GM19328 (cell line): ENCODE measurements around the gene CCL24.
"Not testable (repeated sequence)": the region's sequence is repeated elsewhere in the genome, so short reads cannot be mapped to it uniquely, and the experiment has no call there.

Experiments
- ATAC-seq: cut with Tn5 transposase; IDR thresholded peaks from one replicate; pipeline ENCODE4 v1.9.1; 2021; ENCODE audit warnings: mild to moderate bottlenecking, moderate library complexity; ENCODE audit not compliant: unreplicated experiment

The CCL24 gene

DNA sequence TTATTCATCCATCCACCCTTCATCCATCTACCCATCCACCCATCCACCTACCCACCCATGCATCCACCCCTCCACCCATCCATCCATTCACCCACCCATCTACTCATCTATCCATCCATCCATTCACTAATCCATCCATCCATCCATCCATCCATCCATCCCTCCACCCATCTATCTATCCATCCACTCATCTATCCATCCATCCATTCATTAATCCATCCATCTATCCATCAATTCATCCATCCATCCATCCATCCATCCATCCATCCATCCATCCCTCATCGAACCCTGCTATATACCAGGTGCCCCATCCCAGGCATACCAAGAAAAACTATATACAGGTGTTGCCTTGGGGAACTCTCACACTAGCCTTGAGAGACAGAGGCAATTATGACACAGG is 7.1 kb upstream of the CCL24 start:
- no peak for ATAC-seq

DNA sequence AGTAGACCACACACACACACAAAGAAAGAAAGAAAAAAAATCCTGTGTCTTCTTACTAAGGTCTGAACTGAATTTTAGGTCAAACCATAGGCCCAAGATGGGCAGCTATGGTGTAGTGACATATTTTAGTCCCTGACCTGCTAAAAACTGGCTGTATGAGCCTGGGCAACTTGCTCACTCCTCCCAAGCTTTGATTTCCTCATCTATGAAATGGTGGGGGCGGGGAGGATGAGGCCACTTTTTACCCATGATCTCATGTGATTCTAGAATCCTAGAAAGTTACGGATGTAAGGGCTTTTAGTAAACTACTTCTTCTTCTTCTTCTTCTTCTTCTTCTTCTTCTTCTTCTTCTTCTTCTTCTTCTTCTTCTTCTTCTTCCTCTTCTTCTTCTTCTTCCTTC is 6.1 kb upstream of the CCL24 start:
- no peak for ATAC-seq

DNA sequence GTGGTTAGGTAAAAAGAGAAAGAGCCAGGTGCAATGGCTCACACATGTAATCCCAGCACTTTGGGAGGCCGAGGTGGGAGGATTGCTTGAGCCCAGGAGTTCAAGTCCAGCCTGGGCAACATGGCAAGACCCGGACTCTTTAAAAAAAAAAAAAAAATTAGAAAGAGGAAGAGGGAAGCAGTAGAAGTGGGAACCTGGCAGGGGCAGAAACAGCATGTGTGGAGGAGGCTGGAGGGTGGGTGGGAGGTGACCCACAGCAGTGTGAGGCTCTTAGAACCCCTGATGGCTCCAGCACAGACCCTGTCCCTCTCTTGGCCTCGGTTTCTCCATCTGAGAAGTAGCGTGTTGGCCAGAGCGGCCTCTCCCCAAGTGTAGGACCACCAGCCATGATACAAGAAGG is 4.9 kb upstream of the CCL24 start:
- no peak for ATAC-seq

DNA sequence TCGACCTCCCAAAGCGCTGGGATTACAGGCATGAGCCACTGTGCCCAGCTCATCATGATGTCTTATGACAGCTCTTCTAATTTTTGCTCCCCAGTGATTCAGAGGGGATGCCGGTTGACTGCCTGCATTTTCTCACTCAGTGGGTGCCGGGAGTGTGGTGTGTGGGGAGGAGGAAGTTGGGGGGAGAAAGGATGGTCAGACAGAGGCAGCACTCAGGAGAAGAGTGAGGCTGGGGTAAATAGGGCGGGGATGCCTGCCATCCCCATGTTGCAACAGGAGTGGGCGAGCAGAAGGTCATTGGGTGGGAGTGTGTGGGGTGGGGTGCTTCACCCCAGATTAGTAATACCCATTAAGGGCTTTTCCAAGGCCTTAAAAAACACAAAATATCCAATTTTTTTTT is 3.5 kb upstream of the CCL24 start:
- ATAC-seq: no peak

DNA sequence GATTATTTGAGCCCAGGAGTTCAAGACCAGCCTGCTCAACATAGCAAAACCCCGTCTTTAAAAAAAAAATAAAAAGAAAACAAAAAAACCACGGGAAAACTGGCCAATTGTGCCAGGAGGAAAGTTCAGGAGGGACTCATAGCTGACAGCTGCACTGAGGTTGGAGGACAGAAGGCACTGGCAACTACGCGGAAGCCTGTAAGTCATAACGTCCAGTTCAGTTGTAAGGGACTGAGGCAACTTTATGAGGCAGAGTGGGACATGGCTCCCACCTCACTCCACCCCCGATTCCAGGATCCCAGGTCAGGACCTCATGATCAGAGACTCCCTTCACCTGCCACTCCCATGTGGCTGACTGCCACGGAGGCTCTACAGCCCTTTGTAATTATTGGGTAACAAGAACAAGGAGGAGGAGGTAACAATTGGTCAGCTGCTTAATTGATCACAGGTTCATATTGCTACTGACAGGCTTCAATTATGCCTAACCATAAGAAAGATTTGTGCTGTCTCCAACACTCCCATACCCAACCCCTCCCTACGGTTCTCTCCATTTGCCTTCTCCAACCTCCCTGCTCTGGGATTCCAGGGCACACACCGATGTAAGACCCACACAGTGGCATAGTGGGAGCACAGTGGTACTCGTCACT is 1.9 kb upstream of the CCL24 start:
- no peak for ATAC-seq

DNA sequence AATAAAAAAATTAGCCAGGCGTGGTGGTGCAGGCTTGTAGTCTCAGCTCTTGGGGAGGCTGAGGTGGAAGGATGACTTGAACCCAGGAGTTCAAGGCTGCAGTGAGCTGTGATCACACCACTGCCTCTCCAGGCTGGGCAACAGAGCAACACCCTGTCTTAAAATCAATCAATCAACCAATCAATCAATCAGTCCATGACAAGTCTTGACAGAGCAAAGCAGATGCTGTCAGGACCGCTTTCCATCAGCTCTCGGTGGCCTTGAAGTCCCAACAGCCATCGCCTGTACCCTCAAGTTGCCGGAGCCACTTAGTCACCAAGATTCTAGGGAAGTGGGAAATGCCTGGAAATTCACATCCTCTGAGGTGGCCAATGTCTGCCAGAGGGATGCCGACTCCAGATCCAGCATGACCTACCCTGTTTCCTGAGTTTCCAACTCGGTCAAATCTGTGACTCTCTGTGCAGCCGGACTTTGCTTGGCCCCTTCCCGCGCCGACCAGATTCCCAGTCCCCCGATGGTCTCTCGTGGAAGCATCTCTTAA is 871 bp upstream of the CCL24 start:
- ATAC-seq: no peak

DNA sequence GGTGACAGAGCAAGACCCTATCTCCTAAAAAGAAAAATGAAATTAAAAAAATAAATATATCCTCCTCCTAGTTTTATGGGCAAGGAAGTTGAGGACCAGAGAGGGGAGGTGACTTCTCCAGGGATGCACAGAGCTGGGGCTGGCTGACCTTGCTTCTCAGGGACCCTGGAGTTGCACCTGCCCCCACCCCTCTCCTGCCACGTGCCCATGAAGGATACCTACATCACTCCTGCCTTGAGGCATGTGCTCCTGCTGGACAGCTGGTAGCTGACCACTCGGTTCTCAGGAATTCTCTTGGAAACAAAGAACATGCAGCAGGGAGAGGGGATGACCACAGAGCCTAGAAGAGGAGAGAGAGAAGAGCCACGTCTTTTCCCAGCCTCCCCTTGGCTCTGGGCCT is 522 bp downstream of the CCL24 start:
- no peak for ATAC-seq

DNA sequence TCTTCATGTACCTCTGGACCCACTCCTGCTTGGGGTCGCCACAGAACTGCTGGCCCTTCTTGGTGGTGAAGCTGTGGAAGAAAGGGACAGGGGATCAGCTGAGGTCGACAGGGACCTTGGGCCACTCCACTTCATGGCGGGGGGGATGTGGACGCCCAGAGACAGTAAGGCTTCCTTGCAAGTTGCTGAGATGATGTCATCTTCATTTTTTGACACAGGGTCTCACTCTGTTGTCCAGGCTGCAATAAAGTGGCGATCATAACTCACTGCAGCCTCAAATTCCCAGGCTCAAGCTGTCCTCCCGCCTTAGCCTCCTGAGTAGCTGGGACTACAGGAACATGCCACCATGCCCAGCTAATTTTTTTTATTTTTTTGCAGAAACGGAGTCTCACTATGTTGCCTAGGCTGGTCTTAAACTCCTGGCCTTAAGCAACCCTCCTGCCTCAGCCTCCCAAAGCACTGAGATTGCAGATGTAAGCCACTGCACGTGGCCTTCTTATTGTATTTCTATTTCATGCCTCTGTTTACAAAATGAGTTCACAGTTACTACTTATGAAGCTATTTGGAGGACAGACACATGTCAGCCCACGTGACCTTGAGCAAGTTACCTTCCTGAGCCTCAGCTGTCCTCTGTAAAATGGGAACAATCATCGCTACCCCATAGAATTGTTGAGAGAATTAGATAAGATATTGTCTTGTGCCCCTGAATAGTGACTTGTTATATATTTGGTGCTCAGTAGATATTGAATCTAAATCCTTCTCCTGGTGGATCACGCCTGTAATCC is 1.5 kb downstream of the CCL24 start:
- no peak for ATAC-seq

DNA sequence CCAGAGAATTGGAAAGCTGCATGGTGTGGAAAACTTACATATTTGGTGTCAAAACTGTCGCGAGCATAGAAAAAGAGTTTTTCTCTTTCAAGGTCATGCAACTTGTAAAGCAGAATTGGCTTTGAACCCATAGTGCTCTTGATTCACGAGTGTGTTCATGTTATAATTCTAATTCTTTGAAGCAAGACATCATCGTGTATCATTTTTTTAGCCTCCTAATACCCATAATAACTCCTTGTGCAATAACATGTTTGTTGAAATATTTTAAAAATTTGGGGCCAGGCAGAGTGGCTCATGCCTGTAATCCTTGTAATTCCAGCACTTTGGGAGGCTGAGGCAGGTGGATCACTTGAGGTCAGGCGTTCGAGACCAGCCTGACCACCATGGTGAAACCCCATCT is 4.2 kb downstream of the CCL24 start:
- no peak for ATAC-seq

DNA sequence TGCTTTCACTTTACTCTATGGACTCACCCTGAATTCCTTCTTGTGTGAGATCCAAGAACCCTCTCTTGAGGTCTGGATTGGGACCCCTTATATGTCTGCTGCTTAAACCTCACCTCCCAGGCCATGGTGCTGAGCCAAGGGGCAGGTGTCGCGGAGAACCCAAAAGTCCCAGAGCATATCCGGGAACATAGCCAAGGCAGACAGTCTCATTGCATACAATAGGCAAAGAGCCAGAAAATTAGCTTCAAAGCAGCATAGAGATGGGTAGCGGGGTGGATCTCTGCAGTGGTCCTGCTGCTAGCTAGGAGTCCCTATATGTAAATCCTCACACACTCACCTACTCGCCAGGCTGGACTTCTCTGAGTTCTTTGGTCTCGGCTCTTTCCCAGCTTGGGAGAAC is 5.5 kb downstream of the CCL24 start:
- no peak for ATAC-seq

DNA sequence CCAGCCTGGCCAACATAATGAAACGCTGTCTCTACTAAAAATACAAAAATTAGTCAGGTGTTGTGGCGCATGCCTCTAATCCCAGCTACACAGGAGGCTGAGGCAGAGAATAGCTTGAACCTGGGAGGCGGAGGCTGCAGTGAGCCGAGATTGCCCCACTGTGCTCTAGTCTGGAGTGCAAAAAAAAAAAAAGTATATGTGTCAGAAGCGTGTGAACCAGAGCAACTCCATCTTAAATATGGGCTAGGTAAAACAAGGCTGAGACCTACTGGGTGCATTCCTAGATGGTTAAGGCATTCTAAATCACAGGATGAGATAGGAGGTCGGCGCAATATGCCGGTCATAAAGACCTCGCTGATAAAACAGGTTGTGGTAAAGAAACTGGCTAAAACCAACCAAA is 6.2 kb downstream of the CCL24 start:
- ATAC-seq: no peak

DNA sequence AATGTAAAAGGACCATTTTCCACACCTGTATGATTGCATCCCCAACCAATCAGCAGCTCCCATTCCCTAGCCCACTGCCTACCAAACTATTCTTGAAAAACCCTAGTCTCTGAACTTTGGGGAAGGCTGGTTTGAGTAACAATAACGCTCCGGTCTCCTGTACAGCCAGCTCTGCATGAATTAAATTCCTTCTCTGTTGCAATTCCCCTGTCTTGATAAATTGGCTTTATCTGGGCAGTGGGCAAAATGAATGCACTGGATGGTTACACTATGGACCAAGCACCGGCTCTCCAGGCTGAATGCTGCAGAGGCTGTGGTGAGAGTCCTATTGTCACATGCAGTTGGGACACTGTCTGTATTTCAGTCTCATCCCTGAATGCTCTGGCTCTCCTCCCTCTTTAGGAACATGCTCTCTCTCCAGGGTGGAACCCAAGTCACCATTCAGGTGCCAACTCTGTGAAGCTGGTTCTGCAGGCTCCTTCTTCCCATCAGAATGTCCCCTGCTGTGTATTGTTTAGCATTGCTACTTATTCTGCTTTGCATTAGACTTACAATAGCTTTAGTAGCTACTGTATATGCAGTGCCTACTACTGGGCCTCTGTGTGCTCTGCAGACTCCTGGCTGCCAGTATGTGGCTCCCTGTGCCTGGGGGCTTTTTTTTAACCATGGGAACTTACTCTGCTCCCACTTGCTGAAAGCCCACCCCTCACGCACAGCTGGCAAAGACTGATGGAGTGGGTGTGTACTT is 6.9 kb downstream of the CCL24 start:
- no peak for ATAC-seq

DNA sequence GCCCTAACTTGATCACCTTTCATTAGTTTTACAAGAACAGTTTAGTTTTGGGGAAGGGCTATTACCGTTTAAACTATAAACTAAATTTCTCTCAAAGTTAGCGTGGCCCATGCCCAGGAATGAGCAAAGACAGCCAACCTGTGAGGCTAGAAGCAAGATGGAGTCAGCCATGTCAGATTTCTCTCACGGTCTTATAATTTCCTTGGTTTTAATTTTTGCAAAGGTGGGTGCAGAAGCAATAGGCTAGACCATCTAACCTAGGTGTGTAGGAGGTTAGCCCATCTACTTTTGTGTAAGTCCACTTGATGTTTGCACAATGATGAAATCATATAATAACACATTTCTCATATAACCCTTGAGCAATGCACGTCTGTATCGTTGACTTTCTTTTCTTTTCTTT is 8.9 kb downstream of the CCL24 start:
- ATAC-seq: no peak

DNA sequence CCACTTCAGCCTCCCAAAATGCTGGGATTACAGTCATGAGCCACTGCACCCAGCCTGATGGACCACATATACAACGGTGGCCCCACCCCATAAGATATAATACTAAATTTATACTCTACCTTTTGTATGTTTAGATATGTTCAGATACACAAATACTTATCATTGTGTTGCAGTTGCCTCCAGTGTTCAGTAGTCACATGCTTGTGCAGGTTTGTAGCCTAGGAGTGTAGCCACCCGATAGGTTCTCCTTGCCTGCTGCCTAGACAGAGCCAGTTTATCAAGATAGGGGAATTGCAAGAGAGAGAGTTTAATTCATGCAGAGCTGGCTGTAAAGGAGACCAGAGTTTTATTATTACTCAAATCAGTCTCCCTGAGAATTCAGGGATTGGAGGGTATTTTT is 9.6 kb downstream of the CCL24 start:
- no peak for ATAC-seq

DNA sequence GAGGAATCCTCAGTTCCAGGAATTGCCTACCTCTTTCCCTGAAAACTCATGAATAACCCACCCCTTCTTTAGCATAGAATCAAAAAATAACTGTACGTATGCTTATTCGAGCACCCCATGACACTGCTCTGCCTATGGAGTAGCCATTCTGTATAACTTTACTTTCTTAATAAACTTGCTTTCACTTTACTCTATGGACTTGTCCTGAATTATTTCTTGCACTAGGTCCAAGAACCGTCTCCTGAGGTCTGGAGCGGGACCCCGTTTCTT is 11.1 kb downstream of the CCL24 start:
- ATAC-seq: no peak

DNA sequence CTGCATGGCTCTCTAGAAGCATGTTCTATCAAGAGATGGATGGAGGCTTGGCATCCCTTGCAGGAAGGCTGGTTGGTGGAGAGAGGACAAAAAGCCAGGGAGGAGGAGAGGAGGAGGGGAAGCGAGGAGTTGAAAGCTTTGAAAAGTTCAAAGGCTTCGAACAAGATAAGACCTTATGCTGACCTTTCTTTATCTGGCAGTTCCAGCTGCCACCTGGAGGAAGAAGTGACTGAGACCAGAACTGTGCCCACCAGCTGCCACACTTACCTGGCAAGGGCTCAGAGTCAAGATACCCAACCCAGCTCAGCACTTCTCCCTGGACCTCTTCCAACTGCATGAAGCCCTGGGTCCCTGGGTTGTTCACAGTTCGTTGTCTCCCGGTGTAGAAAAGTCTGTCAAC is 14.8 kb downstream of the CCL24 start:
- no peak for ATAC-seq

DNA sequence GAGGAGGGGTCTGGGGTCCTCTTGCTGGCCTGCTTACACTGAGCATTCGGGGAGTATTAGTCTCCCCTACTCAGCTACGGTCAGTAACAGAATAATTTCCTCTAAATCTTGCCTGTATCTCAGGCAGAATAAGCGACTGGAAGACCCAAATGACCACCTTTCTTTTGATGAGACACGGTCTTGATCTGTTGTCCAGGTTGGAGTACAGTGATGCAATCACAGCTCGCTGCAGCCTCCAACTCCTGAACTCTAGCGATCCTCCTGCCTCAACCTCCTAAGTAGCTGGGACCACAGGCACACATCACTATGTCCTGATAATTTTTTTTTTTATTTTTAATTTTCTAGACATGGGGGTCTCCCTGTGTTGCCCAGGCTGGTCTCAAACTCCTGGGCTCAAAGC is 17.2 kb downstream of the CCL24 start:
- no peak for ATAC-seq

DNA sequence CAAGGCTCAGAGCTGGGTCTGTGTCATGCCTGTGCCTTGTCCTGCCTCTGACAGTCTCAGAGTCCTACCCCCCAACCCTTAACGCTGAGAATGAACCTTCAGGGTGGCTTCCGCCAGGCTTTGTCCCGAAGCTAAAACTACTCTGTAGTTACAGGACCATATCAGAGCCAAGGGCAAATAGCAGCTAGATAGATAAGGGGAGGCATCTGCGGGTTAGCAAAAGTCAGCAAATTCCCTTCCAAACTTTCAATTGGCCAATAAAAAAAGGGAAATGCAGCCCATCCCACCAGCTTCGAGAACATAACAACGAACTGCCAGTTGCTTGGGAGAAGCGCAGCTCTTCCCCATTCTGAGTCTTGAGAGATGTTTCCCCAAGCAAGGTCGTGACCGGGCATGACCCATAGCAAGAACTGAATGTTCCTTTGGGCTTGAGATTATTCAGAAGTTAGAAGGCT is 17.7 kb downstream of the CCL24 start:
- ATAC-seq: no peak

DNA sequence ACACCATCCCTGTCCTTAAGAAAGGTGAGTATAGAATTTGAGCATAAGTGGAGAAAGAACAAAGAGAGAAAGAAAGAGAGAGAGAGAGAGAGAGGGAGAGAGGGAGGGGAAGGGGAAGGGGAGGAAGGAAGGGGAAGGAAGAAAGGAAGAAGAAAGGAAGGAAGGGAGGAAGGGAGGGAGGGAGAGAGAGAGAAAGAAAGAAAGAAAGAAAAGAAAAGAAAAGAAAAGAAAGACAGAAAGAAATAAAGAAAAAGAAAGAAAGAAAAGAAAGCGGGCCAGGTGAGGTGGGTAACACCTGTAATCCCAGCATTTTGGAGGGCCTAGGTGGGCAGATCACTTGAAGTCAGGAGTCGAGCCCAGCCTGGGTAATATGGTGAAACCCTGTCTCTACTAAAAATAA is 19.9 kb downstream of the CCL24 start:
- no peak for ATAC-seq

DNA sequence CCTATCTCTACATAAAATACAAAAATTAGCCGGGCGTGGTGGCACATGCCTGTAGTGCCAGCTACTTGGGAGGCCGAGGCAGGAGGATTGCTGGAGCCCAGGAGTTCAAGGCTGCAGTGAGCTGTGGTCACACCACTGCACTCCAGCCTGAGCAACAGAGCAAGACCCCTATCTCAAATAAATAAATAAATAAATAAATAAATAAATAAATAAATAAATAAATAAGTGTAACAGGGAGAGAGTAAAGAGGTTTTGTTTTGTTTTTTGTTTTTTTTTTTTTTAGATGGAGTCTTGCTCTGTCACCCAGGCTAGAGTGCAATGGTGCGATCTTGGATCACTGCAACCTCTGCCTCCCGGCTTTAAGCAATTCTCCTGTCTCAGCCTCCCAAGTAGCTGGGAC is 21.0 kb downstream of the CCL24 start:
- ATAC-seq: not testable (repeated sequence)

DNA sequence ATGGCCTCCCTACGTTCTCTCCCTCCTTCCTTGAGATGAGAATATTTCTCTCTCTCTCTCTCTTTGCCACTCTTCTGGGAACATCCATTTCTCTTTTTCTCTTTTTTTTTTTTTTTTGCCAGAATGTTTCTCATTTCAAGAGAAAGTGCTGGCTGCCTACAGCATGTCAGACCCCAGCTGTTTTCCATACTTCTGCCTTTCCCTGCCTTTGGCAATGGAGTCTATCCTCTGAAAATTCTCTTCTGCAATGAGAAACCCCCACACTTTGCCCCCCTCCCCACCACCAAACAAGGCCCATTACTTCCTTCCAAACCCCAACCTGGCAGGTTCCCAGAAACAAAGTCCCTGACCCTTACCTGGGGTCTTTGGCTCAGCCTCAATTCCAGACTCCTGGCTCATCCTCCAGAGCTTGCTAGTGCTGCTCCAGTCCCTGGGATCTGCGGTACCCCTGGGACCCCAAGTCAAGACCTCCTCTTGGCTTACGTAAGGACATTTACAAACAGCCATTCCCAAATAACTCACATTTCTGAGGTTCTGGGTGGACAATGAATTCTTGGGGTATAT is 24.2 kb downstream of the CCL24 start:
- no peak for ATAC-seq
